IPS DF 19.7 (cell line): Measurements from ENCODE around the gene FCAR.
"Not testable (repeated sequence)": the region's sequence is repeated elsewhere in the genome, so short reads cannot be mapped to it uniquely, and the experiment has no call there.

Experiments used
- DNase-seq: peaks from one replicate; pipeline ENCODE4 v3.0.0-alpha.2; 2013; ENCODE audit warnings: low read depth, low spot score

The FCAR gene

GRCh38 chr19:54894106-54894505 lies 20.1 kb downstream of the FCAR start:
- DNase-seq, result not testable (repeated sequence)

- no peak for DNase-seq
These were observed 22.0 kb downstream of the FCAR start for GRCh38 chr19:54896036-54896435.

- DNase-seq, result not testable (repeated sequence)
These were observed 24.6 kb downstream of the FCAR start for GRCh38 chr19:54898685-54899084.

DNA sequence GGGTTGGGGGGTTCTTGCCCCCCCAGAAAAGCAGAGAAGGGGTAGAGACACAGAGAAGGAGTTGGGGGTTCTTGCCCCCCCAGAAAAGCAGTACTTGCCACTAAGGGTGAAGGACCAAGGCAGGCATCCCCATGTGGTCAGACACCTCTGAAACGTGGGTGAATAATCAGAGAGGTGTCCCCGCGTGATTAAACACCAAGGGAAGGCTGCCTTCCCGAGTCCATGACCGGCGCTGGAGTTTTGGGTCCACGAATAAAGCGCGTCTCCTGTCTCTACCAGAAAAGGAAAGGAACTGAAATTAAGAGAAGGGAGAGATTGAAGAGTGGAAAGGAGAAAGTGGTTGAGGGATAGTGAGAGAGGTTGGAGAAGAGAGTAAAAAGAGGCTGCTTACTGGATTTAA lies 25.6 kb downstream of the FCAR start:
- not testable (repeated sequence) for DNase-seq

GRCh38 chr19:54901153-54901552 lies 27.1 kb downstream of the FCAR start:
- DNase-seq, result not testable (repeated sequence)

DNA sequence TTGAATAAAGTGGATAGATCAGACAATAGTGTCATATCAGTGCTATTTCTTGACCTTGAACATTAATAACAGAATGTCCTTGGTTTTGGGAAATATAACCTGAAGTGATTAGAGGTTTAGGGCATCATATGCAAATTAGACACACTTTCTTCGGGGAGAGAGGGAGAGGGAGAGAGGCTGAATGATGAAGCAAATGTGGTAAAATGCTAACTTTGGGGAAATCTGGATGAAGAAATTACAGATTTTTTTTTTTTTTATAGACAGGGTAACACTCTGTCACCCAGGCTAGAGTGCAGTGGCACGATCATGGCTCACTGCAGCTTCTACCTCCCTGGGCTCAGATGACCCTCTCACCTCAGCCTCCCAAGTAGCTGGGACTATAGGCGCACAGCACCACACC lies 28.0 kb downstream of the FCAR start:
- no peak for DNase-seq

DNA sequence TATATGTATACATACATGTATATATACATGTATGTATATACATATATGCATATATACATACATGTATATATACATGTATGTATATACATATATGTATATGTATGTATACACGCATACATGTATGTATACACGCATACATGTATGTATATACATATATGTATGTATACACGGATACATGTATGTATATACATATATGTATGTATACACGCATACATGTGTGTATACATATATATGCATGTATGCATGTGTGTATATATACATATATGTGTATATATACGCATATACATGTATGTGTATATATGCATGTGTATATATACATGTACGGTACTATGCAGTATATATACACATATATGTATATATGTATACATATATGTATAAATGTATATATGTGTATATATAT lies 29.3 kb downstream of the FCAR start:
- no peak for DNase-seq

DNA sequence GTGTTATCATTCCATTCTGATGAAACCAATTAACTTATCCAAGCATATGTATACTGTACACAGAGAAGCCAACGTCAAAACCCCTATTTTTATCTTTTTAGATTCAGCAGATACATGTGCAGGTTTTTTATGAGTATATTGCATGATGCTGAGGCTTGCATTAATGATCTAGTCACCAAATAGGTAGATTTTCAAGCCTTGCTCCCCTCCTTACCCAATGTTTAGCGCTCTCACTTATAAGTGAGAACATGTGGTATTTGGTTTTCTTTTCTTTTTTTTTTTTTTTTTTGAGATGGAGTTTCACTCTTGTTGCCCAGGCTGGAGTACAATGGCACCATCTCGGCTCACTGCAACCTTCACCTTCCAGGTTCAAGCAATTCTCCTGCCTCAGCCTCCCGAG lies 30.2 kb downstream of the FCAR start:
- DNase-seq, result not testable (repeated sequence)

DNA sequence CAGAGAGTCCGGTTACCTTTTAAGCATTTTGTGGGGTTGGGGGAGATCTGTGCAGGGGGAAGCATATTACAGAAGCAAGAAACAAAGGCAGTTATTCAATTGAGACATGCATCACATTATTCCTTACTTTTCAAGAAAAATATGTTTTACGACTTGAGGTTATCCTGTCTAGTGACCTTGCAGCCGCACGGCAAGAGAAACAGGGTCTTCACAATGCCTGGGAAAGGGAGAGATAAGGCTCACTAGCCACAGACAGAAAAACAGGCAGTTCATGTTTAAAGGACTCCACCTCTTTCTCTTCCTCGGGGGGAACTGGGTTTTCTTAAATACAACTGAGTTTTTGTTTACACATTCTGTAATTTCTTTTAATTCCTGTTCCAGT lies 31.4 kb downstream of the FCAR start:
- no peak for DNase-seq

GRCh38 chr19:54905803-54906511 lies 31.9 kb downstream of the FCAR start, which contains the start of gene NCR1:
Gene NCR1, plus strand, starts transcription at chr19:54906148. Its CDS starts 40 bp downstream, at chr19:54906188.
- no peak for DNase-seq

DNA sequence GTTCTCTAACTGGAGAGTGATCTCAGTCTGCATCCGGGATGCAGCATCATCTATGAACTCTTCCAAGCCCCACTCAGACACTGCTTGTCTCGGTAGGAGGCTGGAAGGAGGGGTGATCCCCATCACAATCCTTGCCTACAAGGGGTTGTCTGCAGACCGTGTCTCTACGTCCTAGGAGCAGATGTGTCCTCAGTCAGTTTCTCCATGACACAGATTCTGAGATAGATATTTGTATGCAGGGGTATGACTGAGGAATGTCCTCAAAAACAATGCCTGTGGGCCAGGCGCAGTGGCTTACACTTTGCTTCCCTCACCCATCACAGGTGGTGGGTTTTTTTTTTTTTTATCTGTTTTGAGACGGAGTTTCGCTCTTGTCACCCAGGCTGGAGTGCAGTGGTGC lies 32.8 kb downstream of the FCAR start:
- DNase-seq, result no peak

DNA sequence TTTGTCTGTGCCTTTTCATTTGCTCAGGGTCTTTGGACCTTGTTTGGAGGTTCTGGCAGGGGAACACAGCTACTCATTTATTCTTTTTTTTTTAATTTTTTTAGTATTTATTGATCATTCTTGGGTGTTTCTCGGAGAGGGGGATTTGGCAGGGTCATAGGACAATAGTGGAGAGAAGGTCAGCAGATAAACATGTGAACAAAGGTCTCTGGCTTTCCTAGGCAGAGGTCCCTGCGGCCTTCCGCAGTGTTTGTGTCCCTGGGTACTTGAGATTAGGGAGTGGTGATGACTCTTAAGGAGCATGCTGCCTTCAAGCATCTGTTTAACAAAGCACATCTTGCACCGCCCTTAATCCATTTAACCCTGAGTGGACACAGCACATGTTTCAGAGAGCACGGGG lies 33.9 kb downstream of the FCAR start:
- DNase-seq, result not testable (repeated sequence)

DNA sequence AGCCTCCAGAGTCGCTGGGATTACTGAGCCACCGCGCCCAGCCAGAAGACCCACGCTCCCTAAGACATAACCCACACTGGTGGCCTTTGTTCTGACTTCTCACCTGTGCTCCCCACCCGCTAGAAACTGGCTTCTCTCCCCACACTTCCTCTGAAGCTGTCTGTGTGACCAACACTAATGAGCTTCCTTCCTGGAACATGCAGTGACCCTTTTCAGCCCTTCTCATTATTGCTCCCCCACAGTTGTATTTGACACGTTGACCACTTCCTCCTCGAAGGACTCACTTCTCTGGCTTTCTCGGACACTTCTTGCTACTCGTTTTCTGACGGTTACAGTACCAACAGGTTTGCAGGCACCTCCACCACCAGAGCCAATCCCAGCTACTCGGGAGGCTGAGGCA lies 42.8 kb downstream of the FCAR start:
- no peak for DNase-seq

DNA sequence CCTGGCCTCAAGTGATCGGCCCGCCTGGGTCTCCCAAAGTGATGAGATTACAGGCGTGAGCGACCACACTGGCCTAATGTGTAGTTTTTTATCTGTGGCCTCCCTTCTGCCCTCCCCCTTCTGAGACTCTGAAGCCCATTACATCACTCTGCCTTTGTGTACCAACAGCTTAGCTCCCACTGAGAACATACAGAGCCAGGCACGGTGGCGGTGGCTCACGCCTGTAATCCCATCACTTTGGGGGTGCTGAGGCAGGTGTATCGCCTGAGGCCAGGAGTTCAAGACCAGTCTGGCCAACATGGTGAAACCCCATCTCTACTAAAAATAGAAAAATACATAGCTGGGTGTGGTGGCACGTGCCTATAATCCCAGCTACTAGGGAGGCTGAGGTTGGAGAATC lies 44.5 kb downstream of the FCAR start:
- no peak for DNase-seq

- not testable (repeated sequence) for DNase-seq
These were observed 45.9 kb downstream of the FCAR start for GRCh38 chr19:54919646-54920563.

GRCh38 chr19:54921082-54921481 lies 47.0 kb downstream of the FCAR start:
- no peak for DNase-seq

DNA sequence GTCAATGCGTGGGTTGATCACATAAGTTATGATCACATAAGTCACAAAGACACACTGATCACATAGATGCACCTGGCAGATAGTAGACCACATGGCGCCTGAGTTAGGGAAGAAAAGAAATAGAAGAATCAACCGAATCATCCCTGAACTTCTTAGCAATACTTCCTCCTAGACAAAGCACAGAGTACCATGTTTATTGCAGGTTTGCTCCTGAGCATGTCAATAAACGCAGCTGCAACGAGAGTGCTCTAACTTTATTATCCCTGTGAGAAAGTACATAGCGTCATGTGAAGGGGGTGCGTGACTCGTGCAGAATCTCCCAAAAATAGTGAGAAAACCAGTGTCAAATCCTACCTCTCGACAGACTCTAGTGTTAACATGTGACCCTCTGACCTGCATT lies 49.2 kb downstream of the FCAR start:
- no peak for DNase-seq

- no peak for DNase-seq
These were observed 54.3 kb downstream of the FCAR start for GRCh38 chr19:54928299-54928698.

DNA sequence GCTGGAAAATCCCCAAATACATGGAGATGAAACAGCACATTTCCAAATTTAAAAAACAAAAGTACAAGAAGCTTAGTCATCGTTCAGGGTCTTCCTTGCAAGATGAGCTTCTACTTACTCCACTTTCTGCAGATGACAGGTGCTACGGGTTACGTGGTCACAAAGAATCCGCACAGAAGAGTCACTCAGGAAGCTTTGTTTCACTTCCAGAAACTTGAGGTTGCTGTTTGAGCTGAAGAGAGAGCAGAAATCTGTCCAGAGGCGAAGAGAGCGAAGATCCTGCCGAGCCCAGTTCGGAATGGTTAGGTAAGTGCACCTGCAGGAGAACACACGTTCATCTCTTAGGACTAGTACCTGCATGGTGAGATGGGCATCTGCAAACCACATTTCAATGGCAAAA lies 63.9 kb downstream of the FCAR start:
- no peak for DNase-seq

DNA sequence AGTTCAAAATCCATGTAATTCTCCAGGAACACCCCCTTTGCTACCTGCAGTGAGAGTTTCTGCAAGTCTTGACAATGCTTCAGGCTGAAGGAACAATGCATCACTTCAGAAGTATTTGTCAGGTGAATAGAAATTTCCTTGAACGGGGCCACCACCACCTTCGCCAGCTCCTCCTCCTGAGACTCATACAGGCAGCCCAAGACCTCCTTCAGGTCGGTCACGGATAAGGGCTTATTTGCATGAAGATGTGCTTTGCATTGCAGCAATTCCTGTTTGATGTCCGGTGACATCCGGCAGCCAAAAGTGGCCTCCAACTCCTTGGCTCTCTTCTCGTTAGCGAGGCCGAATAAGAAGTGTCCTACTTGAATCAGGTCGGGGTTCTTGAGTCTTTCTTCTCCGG lies 64.9 kb downstream of the FCAR start:
- DNase-seq, result no peak

- not testable (repeated sequence) for DNase-seq
These were observed 65.5 kb downstream of the FCAR start for GRCh38 chr19:54939538-54939937.
